ENCODE results near the gene PLEKHG2. TPM values are rescaled to one million over a fixed set of nuclear protein-coding genes. Genes with fewer than 3 reads are reported as not detected.

The PLEKHG2 gene
- total and polyA plus RNA-seq, 9 of the 15 experiments (the other 6 are each of a cell fraction or from before 2014, with no cell fraction given): 0.98 to 45.7 (median 9.8) TPM

DNA sequence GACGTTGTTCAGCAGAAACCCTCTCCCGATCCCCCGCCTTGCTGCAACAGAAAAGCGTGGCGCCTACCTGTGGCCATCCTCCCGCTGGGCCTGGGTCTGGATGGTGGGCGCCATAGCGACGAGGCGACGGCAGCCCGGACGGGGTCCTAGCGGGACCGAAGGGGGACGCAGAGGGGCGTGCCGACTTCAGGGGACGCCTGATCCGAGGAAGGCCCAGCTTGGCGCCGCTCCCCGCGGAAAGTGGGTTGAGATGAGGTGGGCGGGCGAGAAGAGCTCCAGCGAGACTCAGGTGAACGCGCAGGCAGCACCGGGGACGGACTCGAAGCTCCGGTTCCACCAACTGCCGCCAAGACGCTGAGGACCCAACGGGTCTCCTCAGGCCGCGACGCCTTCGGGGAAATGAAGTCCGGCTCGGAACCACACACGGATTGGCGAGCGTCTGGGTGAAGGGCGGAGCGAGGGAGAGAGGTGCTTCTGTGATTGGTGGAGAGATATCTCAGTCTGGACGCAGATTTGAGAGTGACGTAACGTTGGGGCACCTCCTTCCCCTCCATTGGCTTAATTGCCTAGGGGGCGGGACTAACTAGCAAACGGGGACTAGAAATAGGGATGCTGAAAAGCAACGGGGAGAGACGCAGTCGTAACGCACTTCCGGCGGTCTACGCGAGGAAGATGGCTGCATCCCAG, 21.6 kb upstream of the PLEKHG2 start, which contains the start of the genes MED29 and PAF1 (continued):
- TF ChIP-seq KDM2B (CRISPR knock-in tag; IDR thresholded peaks at IDR 0.05) (no peak), MTA2 (IDR thresholded peaks at IDR 0.05; ENCODE audit: low read depth) (no peak), SAP30 (IDR thresholded peaks at IDR 0.05; ENCODE audit: borderline replicate concordance, insufficient read depth, low read depth, low read length, poor library complexity, severe bottlenecking) (peak; percentile 47), HDAC1 (IDR thresholded peaks at IDR 0.05) (peak in 1 of 2 experiments; percentile 81; a peak in 2 of 4 replicates), ZNF431 (CRISPR knock-in tag; IDR thresholded peaks at IDR 0.05) (0 out of 2 replicates have a peak, but pooled peaks have one; percentile 47), MCM2 (IDR thresholded peaks at IDR 0.05; ENCODE audit: low read depth) (no peak), RBBP5 (IDR thresholded peaks at IDR 0.05; ENCODE audit: borderline replicate concordance, insufficient read depth, low read length, poor library complexity, severe bottlenecking) (peak; percentile 83), CSDE1 (IDR thresholded peaks at IDR 0.05) (0 out of 4 replicates have a peak, but pooled peaks of 1 of the 2 experiments have one; percentile 76), ZNF347 (CRISPR knock-in tag; IDR thresholded peaks at IDR 0.05; ENCODE audit: low read depth) (no peak), CEBPG (CRISPR knock-in tag; IDR thresholded peaks at IDR 0.05) (peak; percentile 79), CEBPG (tag; conservative IDR thresholded peaks at IDR 0.05 in 1 of 2, IDR thresholded peaks at IDR 0.05 in 1 of 2) (peak; percentile 76 to 97; a peak in 3 of 4 replicates), HDAC2 (IDR thresholded peaks at IDR 0.05) (no peak), TBP (optimal IDR thresholded peaks at IDR 0.05; ENCODE audit: low read depth, low read length) (peak; percentile 98)
- TF ChIP-seq, protein P1, sequence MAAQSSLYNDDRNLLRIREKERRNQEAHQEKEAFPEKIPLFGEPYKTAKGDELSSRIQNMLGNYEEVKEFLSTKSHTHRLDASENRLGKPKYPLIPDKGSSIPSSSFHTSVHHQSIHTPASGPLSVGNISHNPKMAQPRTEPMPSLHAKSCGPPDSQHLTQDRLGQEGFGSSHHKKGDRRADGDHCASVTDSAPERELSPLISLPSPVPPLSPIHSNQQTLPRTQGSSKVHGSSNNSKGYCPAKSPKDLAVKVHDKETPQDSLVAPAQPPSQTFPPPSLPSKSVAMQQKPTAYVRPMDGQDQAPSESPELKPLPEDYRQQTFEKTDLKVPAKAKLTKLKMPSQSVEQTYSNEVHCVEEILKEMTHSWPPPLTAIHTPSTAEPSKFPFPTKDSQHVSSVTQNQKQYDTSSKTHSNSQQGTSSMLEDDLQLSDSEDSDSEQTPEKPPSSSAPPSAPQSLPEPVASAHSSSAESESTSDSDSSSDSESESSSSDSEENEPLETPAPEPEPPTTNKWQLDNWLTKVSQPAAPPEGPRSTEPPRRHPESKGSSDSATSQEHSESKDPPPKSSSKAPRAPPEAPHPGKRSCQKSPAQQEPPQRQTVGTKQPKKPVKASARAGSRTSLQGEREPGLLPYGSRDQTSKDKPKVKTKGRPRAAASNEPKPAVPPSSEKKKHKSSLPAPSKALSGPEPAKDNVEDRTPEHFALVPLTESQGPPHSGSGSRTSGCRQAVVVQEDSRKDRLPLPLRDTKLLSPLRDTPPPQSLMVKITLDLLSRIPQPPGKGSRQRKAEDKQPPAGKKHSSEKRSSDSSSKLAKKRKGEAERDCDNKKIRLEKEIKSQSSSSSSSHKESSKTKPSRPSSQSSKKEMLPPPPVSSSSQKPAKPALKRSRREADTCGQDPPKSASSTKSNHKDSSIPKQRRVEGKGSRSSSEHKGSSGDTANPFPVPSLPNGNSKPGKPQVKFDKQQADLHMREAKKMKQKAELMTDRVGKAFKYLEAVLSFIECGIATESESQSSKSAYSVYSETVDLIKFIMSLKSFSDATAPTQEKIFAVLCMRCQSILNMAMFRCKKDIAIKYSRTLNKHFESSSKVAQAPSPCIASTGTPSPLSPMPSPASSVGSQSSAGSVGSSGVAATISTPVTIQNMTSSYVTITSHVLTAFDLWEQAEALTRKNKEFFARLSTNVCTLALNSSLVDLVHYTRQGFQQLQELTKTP (IDR thresholded peaks at IDR 0.05; ENCODE audit: low read depth in 1 of 2, partially characterized antibody in 2 of 2): peak in 1 of 2 experiments; percentile 78
- TF ChIP-seq, protein P2, sequence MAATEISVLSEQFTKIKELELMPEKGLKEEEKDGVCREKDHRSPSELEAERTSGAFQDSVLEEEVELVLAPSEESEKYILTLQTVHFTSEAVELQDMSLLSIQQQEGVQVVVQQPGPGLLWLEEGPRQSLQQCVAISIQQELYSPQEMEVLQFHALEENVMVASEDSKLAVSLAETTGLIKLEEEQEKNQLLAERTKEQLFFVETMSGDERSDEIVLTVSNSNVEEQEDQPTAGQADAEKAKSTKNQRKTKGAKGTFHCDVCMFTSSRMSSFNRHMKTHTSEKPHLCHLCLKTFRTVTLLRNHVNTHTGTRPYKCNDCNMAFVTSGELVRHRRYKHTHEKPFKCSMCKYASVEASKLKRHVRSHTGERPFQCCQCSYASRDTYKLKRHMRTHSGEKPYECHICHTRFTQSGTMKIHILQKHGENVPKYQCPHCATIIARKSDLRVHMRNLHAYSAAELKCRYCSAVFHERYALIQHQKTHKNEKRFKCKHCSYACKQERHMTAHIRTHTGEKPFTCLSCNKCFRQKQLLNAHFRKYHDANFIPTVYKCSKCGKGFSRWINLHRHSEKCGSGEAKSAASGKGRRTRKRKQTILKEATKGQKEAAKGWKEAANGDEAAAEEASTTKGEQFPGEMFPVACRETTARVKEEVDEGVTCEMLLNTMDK (IDR thresholded peaks at IDR 0.05; ENCODE audit: borderline replicate concordance, insufficient read depth, low read depth, low read length, poor library complexity, severe bottlenecking): no peak
- TF ChIP-seq, protein P3, sequence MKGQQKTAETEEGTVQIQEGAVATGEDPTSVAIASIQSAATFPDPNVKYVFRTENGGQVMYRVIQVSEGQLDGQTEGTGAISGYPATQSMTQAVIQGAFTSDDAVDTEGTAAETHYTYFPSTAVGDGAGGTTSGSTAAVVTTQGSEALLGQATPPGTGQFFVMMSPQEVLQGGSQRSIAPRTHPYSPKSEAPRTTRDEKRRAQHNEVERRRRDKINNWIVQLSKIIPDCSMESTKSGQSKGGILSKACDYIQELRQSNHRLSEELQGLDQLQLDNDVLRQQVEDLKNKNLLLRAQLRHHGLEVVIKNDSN (CRISPR knock-in tag; IDR thresholded peaks at IDR 0.05): no peak
- TF ChIP-seq, protein P4, sequence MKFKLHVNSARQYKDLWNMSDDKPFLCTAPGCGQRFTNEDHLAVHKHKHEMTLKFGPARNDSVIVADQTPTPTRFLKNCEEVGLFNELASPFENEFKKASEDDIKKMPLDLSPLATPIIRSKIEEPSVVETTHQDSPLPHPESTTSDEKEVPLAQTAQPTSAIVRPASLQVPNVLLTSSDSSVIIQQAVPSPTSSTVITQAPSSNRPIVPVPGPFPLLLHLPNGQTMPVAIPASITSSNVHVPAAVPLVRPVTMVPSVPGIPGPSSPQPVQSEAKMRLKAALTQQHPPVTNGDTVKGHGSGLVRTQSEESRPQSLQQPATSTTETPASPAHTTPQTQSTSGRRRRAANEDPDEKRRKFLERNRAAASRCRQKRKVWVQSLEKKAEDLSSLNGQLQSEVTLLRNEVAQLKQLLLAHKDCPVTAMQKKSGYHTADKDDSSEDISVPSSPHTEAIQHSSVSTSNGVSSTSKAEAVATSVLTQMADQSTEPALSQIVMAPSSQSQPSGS (CRISPR knock-in tag; IDR thresholded peaks at IDR 0.05): no peak
- TF ChIP-seq, protein P5, sequence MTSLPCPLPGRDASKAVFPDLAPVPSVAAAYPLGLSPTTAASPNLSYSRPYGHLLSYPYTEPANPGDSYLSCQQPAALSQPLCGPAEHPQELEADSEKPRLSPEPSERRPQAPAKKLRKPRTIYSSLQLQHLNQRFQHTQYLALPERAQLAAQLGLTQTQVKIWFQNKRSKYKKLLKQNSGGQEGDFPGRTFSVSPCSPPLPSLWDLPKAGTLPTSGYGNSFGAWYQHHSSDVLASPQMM (CRISPR knock-in tag; IDR thresholded peaks at IDR 0.05): no peak
